ENCODE data around the gene MSL1. TPM values are rescaled to one million over a fixed set of nuclear protein-coding genes. Genes with fewer than 3 reads are reported as not detected.

MSL1 gene
- total RNA-seq, 3 donors from 2014 or later (not counting 1 experiment from before 2014, with no cell fraction given) = 99.0 to 124 (median 110) TPM

DNA sequence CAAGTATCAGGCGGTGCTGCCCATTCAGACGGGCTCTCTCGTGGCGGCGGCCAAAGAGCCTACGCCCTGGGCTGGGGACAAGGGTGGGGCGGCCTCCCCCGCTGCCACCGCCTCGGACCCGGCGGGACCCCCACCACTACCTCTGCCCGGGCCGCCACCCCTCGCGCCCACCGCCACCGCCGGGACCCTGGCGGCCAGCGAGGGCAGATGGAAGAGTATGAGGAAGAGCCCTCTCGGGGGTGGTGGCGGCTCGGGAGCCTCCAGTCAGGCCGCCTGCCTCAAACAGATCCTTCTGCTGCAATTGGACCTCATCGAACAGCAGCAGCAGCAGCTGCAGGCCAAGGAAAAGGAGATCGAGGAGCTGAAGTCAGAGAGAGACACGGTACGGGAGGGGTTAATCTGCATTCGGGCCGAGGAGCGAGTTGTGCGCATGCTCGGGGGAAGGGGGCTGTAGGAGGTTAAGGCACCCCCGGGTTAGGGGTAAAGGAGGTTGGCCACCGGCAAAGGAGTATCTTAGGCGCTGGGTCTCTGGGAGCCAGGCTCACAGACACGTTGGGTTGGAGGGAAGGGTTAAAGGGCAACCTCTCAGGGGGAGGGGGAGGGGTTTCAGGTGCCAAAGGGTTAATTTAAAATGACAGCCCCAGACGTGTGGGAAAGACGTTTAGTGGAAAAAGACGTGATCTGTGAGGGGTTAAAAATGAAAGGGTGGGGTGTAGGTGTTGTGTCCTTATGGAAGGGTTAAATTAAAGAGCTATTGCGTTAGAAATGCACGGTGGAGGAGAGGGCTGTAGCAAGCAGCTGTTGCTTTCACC is 1.4 kb downstream of the MSL1 start:
- Mint-ChIP-seq H3K9me3 (no peaks in the 10 kb centered on the region), H3K27me3 (ENCODE audit: low read depth in 2 of 2) (no peaks in the 10 kb centered on the region), H3K27ac (peak overlapping the region; percentile 85 to 89), H3K4me1 (peaks cover 38 to 44% of the 10 kb centered on the region in 2 donors), H3K36me3 (no peaks in the 10 kb centered on the region), H3K4me3 (peak overlapping the region; percentile 97)
- WGBS (ENCODE audit: insufficient coverage) = under 1% methylated on average over 43 of the region's 43 CpGs
- no peaks in the 10 kb centered on the region for H3K9me3 ChIP-seq (ENCODE audit: control insufficient read depth, insufficient read depth, low read length)
- H3K27ac ChIP-seq (ENCODE audit: low read length) = peak overlapping the region; percentile 72
- H3K4me3 ChIP-seq (ENCODE audit: low read length) = peak overlapping the region; percentile 87
- peaks cover 23% of the 10 kb centered on the region for H3K4me1 ChIP-seq (ENCODE audit: control insufficient read depth, insufficient read depth, low read length)
- DNase-seq (peak in 1 of 2 donors; percentile 72), ATAC-seq (peak; percentile 19 to 31 (median 30))
- TF ChIP-seq, protein P1, sequence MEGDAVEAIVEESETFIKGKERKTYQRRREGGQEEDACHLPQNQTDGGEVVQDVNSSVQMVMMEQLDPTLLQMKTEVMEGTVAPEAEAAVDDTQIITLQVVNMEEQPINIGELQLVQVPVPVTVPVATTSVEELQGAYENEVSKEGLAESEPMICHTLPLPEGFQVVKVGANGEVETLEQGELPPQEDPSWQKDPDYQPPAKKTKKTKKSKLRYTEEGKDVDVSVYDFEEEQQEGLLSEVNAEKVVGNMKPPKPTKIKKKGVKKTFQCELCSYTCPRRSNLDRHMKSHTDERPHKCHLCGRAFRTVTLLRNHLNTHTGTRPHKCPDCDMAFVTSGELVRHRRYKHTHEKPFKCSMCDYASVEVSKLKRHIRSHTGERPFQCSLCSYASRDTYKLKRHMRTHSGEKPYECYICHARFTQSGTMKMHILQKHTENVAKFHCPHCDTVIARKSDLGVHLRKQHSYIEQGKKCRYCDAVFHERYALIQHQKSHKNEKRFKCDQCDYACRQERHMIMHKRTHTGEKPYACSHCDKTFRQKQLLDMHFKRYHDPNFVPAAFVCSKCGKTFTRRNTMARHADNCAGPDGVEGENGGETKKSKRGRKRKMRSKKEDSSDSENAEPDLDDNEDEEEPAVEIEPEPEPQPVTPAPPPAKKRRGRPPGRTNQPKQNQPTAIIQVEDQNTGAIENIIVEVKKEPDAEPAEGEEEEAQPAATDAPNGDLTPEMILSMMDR (IDR thresholded peaks at IDR 0.05) = no peak
- intact Hi-C loops (cut with micrococcal nuclease) = no loop called here
- peaks cover 16% of the 10 kb centered on the region for H3K36me3 ChIP-seq (ENCODE audit: control insufficient read depth, insufficient read depth, low read length)
- no peaks in the 10 kb centered on the region for H3K27me3 ChIP-seq (ENCODE audit: control insufficient read depth, insufficient read depth, low read length)

DNA sequence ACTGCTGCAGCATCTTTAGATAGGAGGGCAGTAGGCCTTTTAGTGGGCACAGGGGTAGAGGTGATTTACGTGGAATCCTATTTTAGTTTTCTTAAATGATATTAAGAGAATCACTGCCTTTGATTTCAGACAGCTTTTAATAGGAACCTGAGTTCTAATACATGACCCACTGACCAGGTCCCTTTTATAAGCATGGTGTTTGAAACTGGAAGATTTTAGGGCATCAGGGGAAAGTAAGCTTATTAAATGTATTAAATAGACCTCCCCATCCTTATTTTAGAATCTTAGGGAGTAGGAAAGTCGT is 2.0 kb downstream of the MSL1 start:
- TF ChIP-seq, protein P1 (IDR thresholded peaks at IDR 0.05) = no peak
- H3K4me1 Mint-ChIP-seq = peaks cover 38 to 44% of the 10 kb centered on the region in 2 donors
- ATAC-seq = no peak
- no peaks in the 10 kb centered on the region for H3K36me3 Mint-ChIP-seq
- 0% methylated on average over 2 of the region's 2 CpGs for WGBS (ENCODE audit: insufficient coverage)
- peak overlapping the region; percentile 97 for H3K4me3 Mint-ChIP-seq
- no peaks in the 10 kb centered on the region for H3K27me3 ChIP-seq (ENCODE audit: control insufficient read depth, insufficient read depth, low read length)
- H3K27me3 Mint-ChIP-seq (ENCODE audit: low read depth in 2 of 2) = no peaks in the 10 kb centered on the region
- no peaks in the 10 kb centered on the region for H3K9me3 Mint-ChIP-seq
- H3K4me3 ChIP-seq (ENCODE audit: low read length) = peak overlapping the region; percentile 87
- intact Hi-C loops (cut with micrococcal nuclease) = no loop called here
- H3K9me3 ChIP-seq (ENCODE audit: control insufficient read depth, insufficient read depth, low read length) = no peaks in the 10 kb centered on the region
- DNase-seq = no peak
- peaks cover 18% of the 10 kb centered on the region for H3K36me3 ChIP-seq (ENCODE audit: control insufficient read depth, insufficient read depth, low read length)
- peaks cover 23% of the 10 kb centered on the region for H3K4me1 ChIP-seq (ENCODE audit: control insufficient read depth, insufficient read depth, low read length)
- peak overlapping the region; percentile 72 for H3K27ac ChIP-seq (ENCODE audit: low read length)
- peak overlapping the region; percentile 85 to 89 for H3K27ac Mint-ChIP-seq

DNA sequence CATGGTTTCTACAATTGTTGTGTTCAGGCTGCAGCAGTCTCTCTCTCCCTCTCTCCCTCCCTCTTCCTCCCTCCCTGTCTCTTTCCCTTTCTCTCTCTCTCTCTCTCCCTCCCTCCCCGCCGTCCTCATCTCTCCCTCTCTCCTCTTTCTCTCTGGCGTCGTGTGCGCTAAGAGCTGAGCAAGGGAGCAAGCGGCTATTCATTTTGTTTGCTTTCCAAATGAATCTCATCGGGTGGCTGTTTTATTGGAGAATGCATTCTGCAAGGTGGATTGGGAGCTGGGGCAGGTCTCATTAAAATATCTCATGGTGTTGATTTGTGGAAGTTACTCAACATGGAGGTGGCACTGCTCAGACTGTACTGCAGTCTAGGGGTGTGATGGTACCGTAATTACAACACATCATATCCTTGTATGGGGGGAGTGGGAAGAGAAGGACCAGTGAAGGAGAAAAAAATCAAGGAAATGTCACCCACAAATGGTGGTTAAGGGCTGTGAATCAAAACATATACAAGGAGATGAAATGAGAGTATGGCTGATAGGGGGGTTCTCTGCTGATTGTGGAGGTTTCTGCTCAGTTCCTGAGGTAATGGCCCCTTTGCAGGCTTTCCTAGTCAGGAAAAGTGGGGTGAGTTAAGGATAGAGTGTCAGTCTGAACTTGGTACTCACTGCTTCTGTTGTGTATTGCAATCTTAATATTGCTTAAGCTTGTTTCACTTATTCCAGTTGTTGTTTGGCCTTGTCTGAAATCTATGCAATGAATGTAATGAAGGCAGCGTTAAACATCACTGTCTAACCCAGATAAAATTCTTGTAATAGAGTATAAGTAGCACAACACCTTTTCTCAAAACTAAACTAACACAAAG is 2.7 kb downstream of the MSL1 start:
- peak overlapping the region; percentile 87 for H3K4me3 ChIP-seq (ENCODE audit: low read length)
- TF ChIP-seq, protein P1 (IDR thresholded peaks at IDR 0.05) = no peak
- peak overlapping the region; percentile 97 for H3K4me3 Mint-ChIP-seq
- peak overlapping the region; percentile 72 for H3K27ac ChIP-seq (ENCODE audit: low read length)
- H3K36me3 ChIP-seq (ENCODE audit: control insufficient read depth, insufficient read depth, low read length) = peaks cover 26% of the 10 kb centered on the region
- ATAC-seq = no peak
- peaks cover 6% of the 10 kb centered on the region for H3K36me3 Mint-ChIP-seq
- no peaks in the 10 kb centered on the region for H3K27me3 ChIP-seq (ENCODE audit: control insufficient read depth, insufficient read depth, low read length)
- 6% methylated on average over 7 of the region's 9 CpGs for WGBS (ENCODE audit: insufficient coverage)
- peak in 1 of 2 donors; percentile 37 for DNase-seq
- no peaks in the 10 kb centered on the region for H3K9me3 ChIP-seq (ENCODE audit: control insufficient read depth, insufficient read depth, low read length)
- no peaks in the 10 kb centered on the region for H3K27me3 Mint-ChIP-seq (ENCODE audit: low read depth in 2 of 2)
- intact Hi-C loops (cut with micrococcal nuclease) = no loop called here
- no peaks in the 10 kb centered on the region for H3K9me3 Mint-ChIP-seq
- peaks cover 38 to 48% of the 10 kb centered on the region in 2 donors for H3K4me1 Mint-ChIP-seq
- peak overlapping the region; percentile 85 to 89 for H3K27ac Mint-ChIP-seq
- peaks cover 23% of the 10 kb centered on the region for H3K4me1 ChIP-seq (ENCODE audit: control insufficient read depth, insufficient read depth, low read length)
